OCI-LY3 (cell line): ENCODE results near the gene RPGR.

Source experiments
- H2AFZ ChIP-seq: fragments of 200-600, 300-600 bp; shearing (Covaris generic); 2 replicates; pipeline ENCODE4 v1.6.0; 2014; ENCODE audit warnings: antibody characterized with exemption, low read depth, low read length
- H3K27ac ChIP-seq: fragments of 200-600, 300-600 bp; sonication (generic); 2 replicates; pipeline ENCODE4 v1.5.1; 2014; ENCODE audit warnings: mild to moderate bottlenecking, low read length, moderate library complexity, mixed read lengths
- H3K27me3 ChIP-seq: fragments of 200-600, 300-600 bp; sonication (generic); 2 replicates; pipeline ENCODE4 v1.6.1; 2014; ENCODE audit warnings: low read depth, low read length, mixed read lengths
- H3K36me3 ChIP-seq: fragments of 200-600, 300-600 bp; sonication (generic); replicated peaks from 2 replicates; pipeline ENCODE3; 2014; ENCODE audit warnings: low read depth, low read length, mixed read lengths
- H3K4me1 ChIP-seq: fragments of 300-600, 200-600 bp; sonication (generic); 2 replicates; pipeline ENCODE4 v1.6.1; 2014; ENCODE audit warnings: low read length, mixed read lengths
- H3K4me2 ChIP-seq: fragments of 200-600, 300-600 bp; sonication (generic); 2 replicates; pipeline ENCODE4 v1.6.1; 2014; ENCODE audit warnings: low read length, mixed read lengths
- H3K4me3 ChIP-seq: fragments of 300-600, 200-600 bp; sonication (generic); 2 replicates; pipeline ENCODE4 v1.5.1; 2014; ENCODE audit warnings: antibody characterized with exemption, mild to moderate bottlenecking, low read length, moderate library complexity
- H3K79me2 ChIP-seq: fragments of 300-600, 200-600 bp; shearing (Covaris generic); 2 replicates; pipeline ENCODE4 v1.6.1; 2014; ENCODE audit warnings: mild to moderate bottlenecking, low read length, mixed read lengths
- H3K9ac ChIP-seq: fragments of 300-600, 200-600 bp; shearing (Covaris generic); 2 replicates; pipeline ENCODE4 v1.6.0; 2014; ENCODE audit warnings: mild to moderate bottlenecking, low read length, moderate library complexity
- H3K9me3 ChIP-seq: fragments of 200-600, 300-600 bp; shearing (Covaris generic); 2 replicates; pipeline ENCODE4 v1.6.1; 2014; ENCODE audit warnings: low read length, mixed read lengths; ENCODE audit not compliant: insufficient read depth
- H4K20me1 ChIP-seq: fragments of 200-600, 300-600 bp; sonication (generic); 2 replicates; pipeline ENCODE4 v1.6.1; 2016; ENCODE audit warnings: low read length, mixed read lengths; ENCODE audit not compliant: insufficient read depth
- CTCF ChIP-seq: fragments of 200-600, 300-600 bp; sonication (generic); IDR thresholded peaks from 2 replicates; pipeline ENCODE4 v1.5.1; 2014; ENCODE audit warnings: antibody characterized with exemption, low read length, low read depth
- EZH2phosphoT487 ChIP-seq: fragments of 200-600 bp; shearing (Covaris generic); IDR thresholded peaks from 2 replicates; pipeline ENCODE4 v1.6.1; 2018; ENCODE audit warnings: antibody characterized with exemption, mixed run types, low read depth

RPGR gene

GRCh38 chrX:38240541-38240940, 86.8 kb downstream of the RPGR start:
- Histone ChIP-seq H3K27ac (no peak overlapping the region), H3K79me2 (no peaks in the 10 kb centered on the region), H3K9ac (no peak overlapping the region), H4K20me1 (no peaks in the 10 kb centered on the region), H2AFZ (no peak overlapping the region), H3K9me3 (no peaks in the 10 kb centered on the region), H3K4me1 (no peaks in the 10 kb centered on the region), H3K4me2 (no peak overlapping the region), H3K36me3 (no peaks in the 10 kb centered on the region), H3K4me3 (no peak overlapping the region), H3K27me3 (no peaks in the 10 kb centered on the region)
- TF ChIP-seq CTCF (no peak), EZH2phosphoT487 (no peak)

- Histone ChIP-seq H3K4me2 (no peak overlapping the region), H3K9me3 (no peaks in the 10 kb centered on the region), H3K79me2 (no peaks in the 10 kb centered on the region), H3K27ac (no peak overlapping the region), H3K9ac (no peak overlapping the region), H2AFZ (no peak overlapping the region), H3K27me3 (no peaks in the 10 kb centered on the region), H4K20me1 (no peaks in the 10 kb centered on the region), H3K4me1 (no peaks in the 10 kb centered on the region), H3K4me3 (no peak overlapping the region), H3K36me3 (no peaks in the 10 kb centered on the region)
- TF ChIP-seq CTCF: no peak
- TF ChIP-seq EZH2phosphoT487: no peak
Observed at GRCh38 chrX:38236901-38237615, 90.3 kb downstream of the RPGR start.

- TF ChIP-seq EZH2phosphoT487 (no peak), CTCF (no peak)
- Histone ChIP-seq H3K4me3 (no peak overlapping the region), H3K36me3 (no peaks in the 10 kb centered on the region), H3K4me2 (no peak overlapping the region), H2AFZ (no peak overlapping the region), H3K79me2 (no peaks in the 10 kb centered on the region), H3K4me1 (peaks cover 12% of the 10 kb centered on the region), H3K27me3 (no peaks in the 10 kb centered on the region), H4K20me1 (no peaks in the 10 kb centered on the region), H3K27ac (no peak overlapping the region), H3K9ac (no peak overlapping the region), H3K9me3 (no peaks in the 10 kb centered on the region)
Observed at GRCh38 chrX:38233891-38234667, 93.2 kb downstream of the RPGR start.

GRCh38 chrX:38232079-38232686, 95.1 kb downstream of the RPGR start:
- Histone ChIP-seq H3K4me3 (no peak overlapping the region), H2AFZ (no peak overlapping the region), H3K36me3 (no peaks in the 10 kb centered on the region), H3K27me3 (no peaks in the 10 kb centered on the region), H3K9me3 (no peaks in the 10 kb centered on the region), H3K79me2 (no peaks in the 10 kb centered on the region), H4K20me1 (no peaks in the 10 kb centered on the region), H3K9ac (no peak overlapping the region), H3K4me2 (no peak overlapping the region), H3K27ac (no peak overlapping the region), H3K4me1 (peaks cover 17% of the 10 kb centered on the region)
- TF ChIP-seq EZH2phosphoT487 (no peak), CTCF (no peak)
